Measurements from ENCODE around the gene LMNTD2. TPM values are rescaled to one million over a fixed set of nuclear protein-coding genes. Genes with fewer than 3 reads are reported as not detected.

Gene LMNTD2
- total RNA-seq, 1 experiment from 2014 or later = 6.1 TPM

- ChIA-PET POLR2A (interaction anchor here (0.7 to 2.3 kb wide), 13 partner anchors 8 to 241 kb away, joined by 3 to 11 read pairs (median 4); partner anchors contain the start of genes HRAS, LMNTD2 and PHRF1), CTCF (interaction anchor here (0.6 kb wide), 3 partner anchors 61 to 977 kb away, joined by 3 to 4 read pairs (median 3); no protein-coding TSS in a partner anchor)
- peak overlapping the region; percentile 70 for H3K4me3 Mint-ChIP-seq (ENCODE audit: unreplicated experiment)
- no peak overlapping the region for H3K27ac Mint-ChIP-seq (ENCODE audit: low read depth, unreplicated experiment)
- H3K36me3 Mint-ChIP-seq (ENCODE audit: insufficient read depth, unreplicated experiment) = peaks cover 12% of the 10 kb centered on the region
- intact Hi-C loops (cut with micrococcal nuclease) = loop anchor here (10.0 kb wide), 2 partner anchors 47 to 157 kb away; partner anchors contain the start of gene IRF7
- DNase-seq (ENCODE audit: unreplicated experiment) = no peak
- no peaks in the 10 kb centered on the region for H3K27me3 Mint-ChIP-seq (ENCODE audit: insufficient read depth, unreplicated experiment)
- no TSS peak for BruUV-seq (replicated peaks)
- no peaks in the 10 kb centered on the region for H3K4me1 Mint-ChIP-seq (ENCODE audit: insufficient read depth, unreplicated experiment)
- no peaks in the 10 kb centered on the region for H3K9me3 Mint-ChIP-seq (ENCODE audit: unreplicated experiment)
- TF ChIP-seq, protein P1, sequence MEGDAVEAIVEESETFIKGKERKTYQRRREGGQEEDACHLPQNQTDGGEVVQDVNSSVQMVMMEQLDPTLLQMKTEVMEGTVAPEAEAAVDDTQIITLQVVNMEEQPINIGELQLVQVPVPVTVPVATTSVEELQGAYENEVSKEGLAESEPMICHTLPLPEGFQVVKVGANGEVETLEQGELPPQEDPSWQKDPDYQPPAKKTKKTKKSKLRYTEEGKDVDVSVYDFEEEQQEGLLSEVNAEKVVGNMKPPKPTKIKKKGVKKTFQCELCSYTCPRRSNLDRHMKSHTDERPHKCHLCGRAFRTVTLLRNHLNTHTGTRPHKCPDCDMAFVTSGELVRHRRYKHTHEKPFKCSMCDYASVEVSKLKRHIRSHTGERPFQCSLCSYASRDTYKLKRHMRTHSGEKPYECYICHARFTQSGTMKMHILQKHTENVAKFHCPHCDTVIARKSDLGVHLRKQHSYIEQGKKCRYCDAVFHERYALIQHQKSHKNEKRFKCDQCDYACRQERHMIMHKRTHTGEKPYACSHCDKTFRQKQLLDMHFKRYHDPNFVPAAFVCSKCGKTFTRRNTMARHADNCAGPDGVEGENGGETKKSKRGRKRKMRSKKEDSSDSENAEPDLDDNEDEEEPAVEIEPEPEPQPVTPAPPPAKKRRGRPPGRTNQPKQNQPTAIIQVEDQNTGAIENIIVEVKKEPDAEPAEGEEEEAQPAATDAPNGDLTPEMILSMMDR (IDR thresholded peaks at IDR 0.05; ENCODE audit: unreplicated experiment) = no peak
These were observed 7.2 kb upstream of the LMNTD2 start for GRCh38 chr11:567629-568292.

DNA sequence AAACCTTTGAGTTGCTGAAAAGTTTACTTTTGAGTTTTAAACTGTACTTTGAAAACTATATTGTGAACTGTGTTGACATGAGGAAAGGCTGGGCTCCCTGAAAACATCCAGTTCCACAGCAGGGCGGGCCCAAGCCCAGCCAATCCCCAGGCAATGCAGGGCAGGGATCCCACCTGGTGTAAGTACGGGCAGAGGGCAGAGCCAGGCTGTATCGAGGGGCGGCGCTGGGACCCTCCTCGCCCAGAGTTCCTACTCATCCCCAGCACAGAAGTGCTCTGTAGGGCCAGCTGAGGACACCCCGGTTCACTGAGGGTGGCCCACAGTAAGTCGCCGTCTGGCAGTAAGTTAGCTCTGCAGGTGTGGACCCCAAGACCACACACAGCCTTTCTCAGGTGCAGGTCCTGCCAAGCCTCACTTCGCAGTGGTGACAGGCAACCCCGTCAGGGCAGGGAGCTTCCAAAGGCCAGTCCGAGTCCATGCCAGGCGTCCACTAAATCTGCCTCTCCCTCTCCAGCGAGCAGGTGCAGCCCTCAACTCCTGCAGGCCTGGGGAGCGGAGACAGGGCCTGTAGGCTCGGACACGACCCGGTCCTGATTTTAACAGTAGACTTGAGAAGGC is 6.6 kb upstream of the LMNTD2 start:
- Mint-ChIP-seq H3K4me1 (ENCODE audit: insufficient read depth, unreplicated experiment) (no peaks in the 10 kb centered on the region), H3K27ac (ENCODE audit: low read depth, unreplicated experiment) (no peak overlapping the region), H3K27me3 (ENCODE audit: insufficient read depth, unreplicated experiment) (no peaks in the 10 kb centered on the region), H3K4me3 (ENCODE audit: unreplicated experiment) (peak overlapping the region; percentile 70), H3K9me3 (ENCODE audit: unreplicated experiment) (no peaks in the 10 kb centered on the region), H3K36me3 (ENCODE audit: insufficient read depth, unreplicated experiment) (peaks cover 12% of the 10 kb centered on the region)
- POLR2A ChIA-PET = interaction anchor here (0.6 to 1.9 kb wide), 6 partner anchors 8 to 229 kb away, joined by 4 to 7 read pairs (median 4); partner anchors contain the start of gene PHRF1
- intact Hi-C loops (cut with micrococcal nuclease) = loop anchor here (10.0 kb wide), 2 partner anchors 48 to 158 kb away; partner anchors contain the start of gene IRF7
- DNase-seq (ENCODE audit: unreplicated experiment) = no peak
- BruUV-seq (replicated peaks) = no TSS peak
- CTCF ChIA-PET = interaction anchor here (0.6 kb wide), 1 partner anchor 130 kb away, joined by 3 read pairs; no protein-coding TSS in a partner anchor
- TF ChIP-seq, protein P1 (IDR thresholded peaks at IDR 0.05; ENCODE audit: unreplicated experiment) = no peak

GRCh38 chr11:565921-566509 is 5.5 kb upstream of the LMNTD2 start:
- no peak overlapping the region for H3K27ac Mint-ChIP-seq (ENCODE audit: low read depth, unreplicated experiment)
- BruUV-seq (replicated peaks) = no TSS peak
- no peaks in the 10 kb centered on the region for H3K9me3 Mint-ChIP-seq (ENCODE audit: unreplicated experiment)
- ChIA-PET CTCF (interaction anchor here (1.0 kb wide), 1 partner anchor 9 kb away, joined by 3 read pairs; no protein-coding TSS in a partner anchor), POLR2A (interaction anchor here (1.9 kb wide), 1 partner anchor 9 kb away, joined by 7 read pairs; no protein-coding TSS in a partner anchor)
- TF ChIP-seq, protein P1 (IDR thresholded peaks at IDR 0.05; ENCODE audit: unreplicated experiment) = no peak
- DNase-seq (ENCODE audit: unreplicated experiment) = no peak
- intact Hi-C loops (cut with micrococcal nuclease) = loop anchor here (10.0 kb wide), 2 partner anchors 49 to 159 kb away; partner anchors contain the start of gene IRF7
- H3K4me1 Mint-ChIP-seq (ENCODE audit: insufficient read depth, unreplicated experiment) = peaks cover 5% of the 10 kb centered on the region
- H3K36me3 Mint-ChIP-seq (ENCODE audit: insufficient read depth, unreplicated experiment) = peaks cover 18% of the 10 kb centered on the region
- no peaks in the 10 kb centered on the region for H3K27me3 Mint-ChIP-seq (ENCODE audit: insufficient read depth, unreplicated experiment)
- H3K4me3 Mint-ChIP-seq (ENCODE audit: unreplicated experiment) = no peak overlapping the region
